SK-N-SH (cell line): ENCODE data around the gene H2BK1. TPM values are rescaled to one million over a fixed set of nuclear protein-coding genes. Genes with fewer than 3 reads are reported as not detected.

Experiments used
- CTCF ChIA-PET: fragments of 300-600, 350-600 bp; formaldehyde crosslinking; extraction: SDS; loops from one replicate; lab custom pipeline; 2021; lab: Yijun Ruan, JAX
- POLR2A ChIA-PET: fragments of 350-600 bp; sonication (Branson Sonifier 250); formaldehyde crosslinking; extraction: SDS; loops from one replicate; lab custom pipeline; 2020; ENCODE audit warnings: antibody characterized with exemption, inconsistent platforms; lab: Yijun Ruan, JAX
- DNase-seq: peaks from one replicate; pipeline ENCODE4 v3.0.0; 2012
- H2AFZ ChIP-seq: fragments of 200-600 bp; sonication (generic); 2 replicates; pipeline ENCODE4 v1.8.1; 2016; ENCODE audit warnings: antibody characterized with exemption, mild to moderate bottlenecking, low read depth
- H3F3A ChIP-seq: fragments of 200-600 bp; sonication (generic); replicated peaks from 2 replicates; pipeline ENCODE3; 2016; ENCODE audit warnings: antibody characterized with exemption, mild to moderate bottlenecking; ENCODE audit not compliant: insufficient read depth
- H3K27ac ChIP-seq, 2 experiments: fragments of 200-500 bp in 1 of 2; fragments of 200-600 bp in 1 of 2; sonication (Bioruptor generic) in 1 of 2; sonication (generic), shearing (Covaris generic) in 1 of 2; 2 replicates each; pipeline versions ENCODE4 v1.5.1 to v1.6.1; 2014 to 2016; ENCODE audit warnings: low read depth in 2 of 2, inconsistent platforms in 1 of 2, low read length in 1 of 2, mild to moderate bottlenecking in 1 of 2, mixed read lengths in 1 of 2
- H3K27me3 ChIP-seq: fragments of 200-600 bp; sonication (generic), shearing (Covaris generic); 2 replicates; pipeline ENCODE4 v1.6.1; 2016; ENCODE audit warnings: mixed run types; ENCODE audit not compliant: insufficient read depth
- H3K36me3 ChIP-seq, 2 experiments: fragments of 200-500 bp in 1 of 2; fragments of 200-600 bp in 1 of 2; sonication (Bioruptor generic) in 1 of 2; sonication (generic) in 1 of 2; replicated peaks in 1 of 2; 2 replicates each; pipeline versions ENCODE3 to v1.5.1; 2014 to 2016; ENCODE audit warnings: low read length in 1 of 2, mild to moderate bottlenecking in 1 of 2; ENCODE audit not compliant: insufficient read depth in 2 of 2, control insufficient read depth in 1 of 2
- H3K4me1 ChIP-seq, 2 experiments: fragments of 200-500 bp in 1 of 2; fragments of 200-600 bp in 1 of 2; sonication (Bioruptor generic) in 1 of 2; sonication (generic), shearing (Covaris generic) in 1 of 2; 2 replicates each; pipeline versions ENCODE4 v1.5.1 to v1.6.1; 2014 to 2016; ENCODE audit warnings: low read depth in 1 of 2, low read length in 1 of 2, mixed run types in 1 of 2; ENCODE audit not compliant: insufficient read depth in 2 of 2, control insufficient read depth in 1 of 2
- H3K4me2 ChIP-seq: fragments of 200-600 bp; sonication (generic), shearing (Covaris generic); 2 replicates; pipeline ENCODE4 v1.6.1; 2017; ENCODE audit warnings: mixed run types
- H3K4me3 ChIP-seq, 2 experiments: fragments of 200-500 bp in 1 of 2; fragments of 200-600 bp in 1 of 2; sonication (Bioruptor generic) in 1 of 2; sonication (generic), shearing (Covaris generic) in 1 of 2; 2 replicates each; pipeline versions ENCODE4 v1.5.1 to v1.8.1; 2014 to 2016; ENCODE audit warnings: low read depth in 2 of 2, inconsistent platforms in 1 of 2, low read length in 1 of 2, mild to moderate bottlenecking in 1 of 2, mixed read lengths in 1 of 2, moderate library complexity in 1 of 2
- H3K79me2 ChIP-seq: fragments of 200-600 bp; sonication (generic); 2 replicates; pipeline ENCODE4 v1.8.1; 2017; ENCODE audit warnings: mild to moderate bottlenecking; ENCODE audit not compliant: insufficient read depth
- H3K9ac ChIP-seq: fragments of 200-600 bp; sonication (generic); 2 replicates; pipeline ENCODE4 v1.6.1; 2017; ENCODE audit warnings: mixed run types
- H3K9me2 ChIP-seq: fragments of 200-600 bp; sonication (generic); 2 replicates; pipeline ENCODE4 v1.6.1; 2017; ENCODE audit warnings: mixed run types
- H3K9me3 ChIP-seq: fragments of 200-600 bp; sonication (generic); 2 replicates; pipeline ENCODE4 v1.6.1; 2017; ENCODE audit warnings: mixed run types, mild to moderate bottlenecking, moderate library complexity
- H4K20me1 ChIP-seq: fragments of 200-600 bp; sonication (generic); 2 replicates; pipeline ENCODE4 v1.6.1; 2017; ENCODE audit warnings: mild to moderate bottlenecking, mixed run types; ENCODE audit not compliant: insufficient read depth
- CHD2 ChIP-seq: fragments of 150-350 bp; IDR thresholded peaks from 2 replicates; pipeline ENCODE4 v1.6.1; 2018; ENCODE audit warnings: low read length; ENCODE audit not compliant: partially characterized antibody
- EP300 ChIP-seq, 2 experiments: IDR thresholded peaks; 2 replicates each; pipeline versions ENCODE4 v1.4.0 to v1.6.1; 2012; ENCODE audit warnings: borderline replicate concordance in 1 of 2, low read depth in 1 of 2, low read length in 1 of 2
- EZH2phosphoT487 ChIP-seq: fragments of 200-600 bp; sonication (generic); IDR thresholded peaks from 2 replicates; pipeline ENCODE4 v1.6.1; 2017; ENCODE audit warnings: low read depth, mixed run types, mild to moderate bottlenecking, antibody characterized with exemption, moderate library complexity, borderline replicate concordance
- FOSL2 ChIP-seq: IDR thresholded peaks from 2 replicates; pipeline ENCODE4 v1.4.0; 2012; ENCODE audit warnings: low read depth, mild to moderate bottlenecking, moderate library complexity, borderline replicate concordance
- FOXJ3 ChIP-seq: sonication (generic); formaldehyde crosslinking; IDR thresholded peaks from 2 replicates; pipeline ENCODE4 v1.5.1; 2020; ENCODE audit warnings: mild to moderate bottlenecking, missing genetic modification reagents
- JUND ChIP-seq: IDR thresholded peaks from 2 replicates; pipeline ENCODE4 v1.4.0; 2012
- MXI1 ChIP-seq: IDR thresholded peaks from 2 replicates; pipeline ENCODE4 v1.6.1; 2012; ENCODE audit warnings: mild to moderate bottlenecking, low read depth, low read length, improper control_type of control experiment
- NRF1 ChIP-seq: IDR thresholded peaks from 2 replicates; pipeline ENCODE4 v1.6.1; 2012; ENCODE audit warnings: low read depth, mild to moderate bottlenecking, low read length
- POLR2AphosphoS5 ChIP-seq: IDR thresholded peaks from 2 replicates; pipeline ENCODE4 v1.6.1; 2012; ENCODE audit warnings: low read depth, low read length
- RAD21 ChIP-seq: IDR thresholded peaks from 2 replicates; pipeline ENCODE4 v1.6.1; 2012; ENCODE audit warnings: mild to moderate bottlenecking, low read length
- SMC3 ChIP-seq: IDR thresholded peaks from 2 replicates; pipeline ENCODE4 v1.6.1; 2012; ENCODE audit warnings: low read depth, low read length, improper control_type of control experiment
- TEAD4 ChIP-seq: IDR thresholded peaks from 2 replicates; pipeline ENCODE4 v1.4.0; 2012; ENCODE audit warnings: mild to moderate bottlenecking, borderline replicate concordance; ENCODE audit not compliant: insufficient read depth
- WGBS: methylation state at CpG from one replicate; pipeline ENCODE4 v1.1.6; 2017; ENCODE audit warnings: low lambda C conversion rate; 5-methylcytosine and 5-hydroxymethylcytosine counted together
- polyA plus RNA-seq, 3 experiments: library from polyadenylated mRNA; depleted of rRNA; stranded (reverse); fragments of >200 nt; gene quantifications; 2 replicates each; pipeline ENCODE4 v1.2.3, GENCODE V29; 2012
- TF ChIP-seq, protein P1 (sequence below): fragments of 200-600 bp; sonication (generic); IDR thresholded peaks from 2 replicates; pipeline ENCODE4 v1.6.1; 2017; ENCODE audit warnings: antibody characterized with exemption, mild to moderate bottlenecking, moderate library complexity
- TF ChIP-seq, protein P2 (sequence below): fragments of 150-350 bp; IDR thresholded peaks from 2 replicates; pipeline ENCODE4 v1.6.1; 2016; ENCODE audit warnings: mild to moderate bottlenecking, low read depth, low read length
- TF ChIP-seq, protein P3 (sequence below): IDR thresholded peaks from 2 replicates; pipeline ENCODE4 v1.4.0; 2012; ENCODE audit warnings: low read depth, borderline replicate concordance
- TF ChIP-seq, protein P4 (sequence below): IDR thresholded peaks from 2 replicates; pipeline ENCODE4; 2012
- TF ChIP-seq, protein P5 (sequence below): IDR thresholded peaks from 2 replicates; pipeline ENCODE4 v1.4.0; 2012; ENCODE audit warnings: low read depth, borderline replicate concordance

H2BK1 gene
- polyA plus RNA-seq, 1 of the 3 experiments (the other 2 are of a cell fraction) = not detected

DNA sequence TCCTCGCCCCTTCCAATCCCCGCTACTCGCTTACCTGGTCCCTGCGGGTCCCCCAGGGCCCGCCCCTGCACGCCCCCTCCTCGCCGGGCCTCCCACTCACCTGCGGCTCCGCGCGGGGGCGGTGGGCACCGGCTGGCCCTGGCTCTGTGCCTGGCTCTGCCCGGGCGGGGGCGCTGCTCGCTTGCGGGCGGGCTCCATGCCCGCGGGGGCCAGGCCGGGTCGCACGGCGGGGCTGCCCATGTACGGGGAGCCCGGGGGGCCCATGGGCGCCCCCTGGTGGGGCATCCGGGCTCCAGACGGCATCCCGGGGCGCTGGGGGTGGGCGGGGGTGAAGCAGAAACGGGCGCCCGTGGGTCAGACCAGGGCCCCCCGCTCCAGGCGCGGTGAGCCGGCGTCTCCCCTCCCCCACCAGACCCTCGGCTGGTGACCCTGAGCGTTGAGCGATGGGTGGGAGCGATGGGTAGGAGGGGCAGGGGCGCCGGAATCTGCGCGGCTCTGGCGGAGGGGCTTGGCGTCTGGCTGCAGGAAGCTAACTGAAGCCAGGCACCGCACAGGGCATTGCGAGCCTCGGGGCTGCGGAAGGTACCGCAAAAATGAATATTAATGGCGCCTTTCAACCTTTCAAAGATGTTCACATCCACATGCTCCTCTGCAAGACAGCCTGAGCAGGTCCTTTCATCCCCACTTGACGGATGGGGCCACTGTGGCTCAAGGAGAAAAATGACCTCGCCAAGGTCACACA is 35.2 kb upstream of the H2BK1 start:
- Histone ChIP-seq H3K27ac (no peak overlapping the region), H3K36me3 (peaks cover 9 to 24% of the 10 kb centered on the region in 2 experiments), H3K79me2 (peaks cover 18% of the 10 kb centered on the region), H3K9me2 (no peaks in the 10 kb centered on the region), H3K4me1 (peaks cover 37 to 53% of the 10 kb centered on the region in 2 experiments), H3K9me3 (no peaks in the 10 kb centered on the region), H3K9ac (no peak overlapping the region), H3K27me3 (no peaks in the 10 kb centered on the region), H3K4me2 (peak overlapping the region; percentile 90), H3K4me3 (peak overlapping the region; percentile 39 to 46), H4K20me1 (peaks cover 17% of the 10 kb centered on the region), H2AFZ (no peak overlapping the region), H3F3A (peaks cover 39% of the 10 kb centered on the region)
- peak; percentile 97 for DNase-seq
- CTCF ChIA-PET = interaction anchor here (0.6 to 6.2 kb wide), 57 partner anchors 7 to 347 kb away, joined by 3 to 122 read pairs (median 6); partner anchors contain the start of genes ABCF2, ASB10, CHPF2 and NUB1
- 37% methylated on average over 28 of the region's 60 CpGs for WGBS
- no peak for TF ChIP-seq TEAD4
- TF ChIP-seq, protein P1, sequence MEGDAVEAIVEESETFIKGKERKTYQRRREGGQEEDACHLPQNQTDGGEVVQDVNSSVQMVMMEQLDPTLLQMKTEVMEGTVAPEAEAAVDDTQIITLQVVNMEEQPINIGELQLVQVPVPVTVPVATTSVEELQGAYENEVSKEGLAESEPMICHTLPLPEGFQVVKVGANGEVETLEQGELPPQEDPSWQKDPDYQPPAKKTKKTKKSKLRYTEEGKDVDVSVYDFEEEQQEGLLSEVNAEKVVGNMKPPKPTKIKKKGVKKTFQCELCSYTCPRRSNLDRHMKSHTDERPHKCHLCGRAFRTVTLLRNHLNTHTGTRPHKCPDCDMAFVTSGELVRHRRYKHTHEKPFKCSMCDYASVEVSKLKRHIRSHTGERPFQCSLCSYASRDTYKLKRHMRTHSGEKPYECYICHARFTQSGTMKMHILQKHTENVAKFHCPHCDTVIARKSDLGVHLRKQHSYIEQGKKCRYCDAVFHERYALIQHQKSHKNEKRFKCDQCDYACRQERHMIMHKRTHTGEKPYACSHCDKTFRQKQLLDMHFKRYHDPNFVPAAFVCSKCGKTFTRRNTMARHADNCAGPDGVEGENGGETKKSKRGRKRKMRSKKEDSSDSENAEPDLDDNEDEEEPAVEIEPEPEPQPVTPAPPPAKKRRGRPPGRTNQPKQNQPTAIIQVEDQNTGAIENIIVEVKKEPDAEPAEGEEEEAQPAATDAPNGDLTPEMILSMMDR = peak; percentile 62
- no peak for TF ChIP-seq EZH2phosphoT487
- no peak for TF ChIP-seq POLR2AphosphoS5
- TF ChIP-seq RAD21 = peak; percentile 38
- TF ChIP-seq SMC3 = peak; percentile 27; the same call in 1 of the 2 replicates
- POLR2A ChIA-PET = interaction anchor here (0.6 to 3.7 kb wide), 3 partner anchors 7 to 18 kb away, joined by 3 to 20 read pairs (median 7); partner anchors contain the start of gene ABCF2

DNA sequence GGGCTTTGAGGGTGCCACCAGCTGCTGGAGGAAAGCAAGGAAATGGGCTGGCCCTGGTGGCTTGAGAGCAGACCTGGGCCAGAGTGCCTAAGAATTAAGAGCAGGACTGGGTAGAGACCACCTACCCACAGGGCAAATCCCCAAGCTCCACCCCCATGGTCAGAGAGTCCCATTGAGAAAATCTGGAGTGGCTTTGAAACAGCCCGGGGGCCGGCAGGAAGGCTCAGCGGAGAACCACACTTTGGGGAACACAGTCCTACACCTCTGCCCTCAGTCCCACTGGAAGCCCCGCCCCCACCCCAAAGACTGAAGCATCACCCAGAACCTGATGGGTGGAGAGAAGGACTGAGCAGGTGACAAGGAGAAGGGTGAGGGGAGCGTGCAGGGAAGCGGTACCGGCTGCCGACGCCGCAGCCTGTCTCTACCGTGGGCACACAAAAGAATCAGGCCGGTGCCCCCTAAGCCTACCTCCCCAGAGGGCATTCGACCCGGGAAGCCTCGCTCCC is 34.6 kb upstream of the H2BK1 start:
- Histone ChIP-seq H3F3A (peaks cover 39% of the 10 kb centered on the region), H3K79me2 (peaks cover 23% of the 10 kb centered on the region), H3K4me3 (peak overlapping the region; percentile 39 to 46), H4K20me1 (peaks cover 20% of the 10 kb centered on the region), H3K27ac (peak overlapping the region in 1 of 2 experiments; percentile 59; a peak in 1 of 4 replicates), H3K27me3 (no peaks in the 10 kb centered on the region), H3K4me2 (peak overlapping the region; percentile 90), H3K4me1 (peaks cover 37 to 50% of the 10 kb centered on the region in 2 experiments), H3K9me2 (no peaks in the 10 kb centered on the region), H3K9me3 (no peaks in the 10 kb centered on the region), H3K36me3 (peaks cover 9 to 31% of the 10 kb centered on the region in 2 experiments), H3K9ac (no peak overlapping the region), H2AFZ (no peak overlapping the region)
- DNase-seq = peak; percentile 76
- ChIA-PET POLR2A (interaction anchor here (0.6 to 3.7 kb wide), 3 partner anchors 8 to 18 kb away, joined by 3 to 20 read pairs (median 18); partner anchors contain the start of genes ABCF2 and CHPF2), CTCF (interaction anchor here (0.7 to 6.2 kb wide), 58 partner anchors 8 to 389 kb away, joined by 3 to 122 read pairs (median 7); partner anchors contain the start of genes ABCF2, ASB10, CHPF2 and H2BK1)
- 40% methylated on average over 15 of the region's 15 CpGs for WGBS
- TF ChIP-seq SMC3 (no peak), EZH2phosphoT487 (no peak), NRF1 (no peak), FOXJ3 (no peak), FOSL2 (no peak), MXI1 (no peak), CHD2 (no peak), JUND (no peak), EP300 (IDR thresholded peaks at IDR 0.05; ENCODE audit: borderline replicate concordance in 1 of 2, low read depth in 1 of 2, low read length in 1 of 2) (no peak)
- TF ChIP-seq, protein P2, sequence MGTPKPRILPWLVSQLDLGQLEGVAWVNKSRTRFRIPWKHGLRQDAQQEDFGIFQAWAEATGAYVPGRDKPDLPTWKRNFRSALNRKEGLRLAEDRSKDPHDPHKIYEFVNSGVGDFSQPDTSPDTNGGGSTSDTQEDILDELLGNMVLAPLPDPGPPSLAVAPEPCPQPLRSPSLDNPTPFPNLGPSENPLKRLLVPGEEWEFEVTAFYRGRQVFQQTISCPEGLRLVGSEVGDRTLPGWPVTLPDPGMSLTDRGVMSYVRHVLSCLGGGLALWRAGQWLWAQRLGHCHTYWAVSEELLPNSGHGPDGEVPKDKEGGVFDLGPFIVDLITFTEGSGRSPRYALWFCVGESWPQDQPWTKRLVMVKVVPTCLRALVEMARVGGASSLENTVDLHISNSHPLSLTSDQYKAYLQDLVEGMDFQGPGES = no peak
- TF ChIP-seq, protein P3, sequence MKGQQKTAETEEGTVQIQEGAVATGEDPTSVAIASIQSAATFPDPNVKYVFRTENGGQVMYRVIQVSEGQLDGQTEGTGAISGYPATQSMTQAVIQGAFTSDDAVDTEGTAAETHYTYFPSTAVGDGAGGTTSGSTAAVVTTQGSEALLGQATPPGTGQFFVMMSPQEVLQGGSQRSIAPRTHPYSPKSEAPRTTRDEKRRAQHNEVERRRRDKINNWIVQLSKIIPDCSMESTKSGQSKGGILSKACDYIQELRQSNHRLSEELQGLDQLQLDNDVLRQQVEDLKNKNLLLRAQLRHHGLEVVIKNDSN = no peak
- TF ChIP-seq, protein P4, sequence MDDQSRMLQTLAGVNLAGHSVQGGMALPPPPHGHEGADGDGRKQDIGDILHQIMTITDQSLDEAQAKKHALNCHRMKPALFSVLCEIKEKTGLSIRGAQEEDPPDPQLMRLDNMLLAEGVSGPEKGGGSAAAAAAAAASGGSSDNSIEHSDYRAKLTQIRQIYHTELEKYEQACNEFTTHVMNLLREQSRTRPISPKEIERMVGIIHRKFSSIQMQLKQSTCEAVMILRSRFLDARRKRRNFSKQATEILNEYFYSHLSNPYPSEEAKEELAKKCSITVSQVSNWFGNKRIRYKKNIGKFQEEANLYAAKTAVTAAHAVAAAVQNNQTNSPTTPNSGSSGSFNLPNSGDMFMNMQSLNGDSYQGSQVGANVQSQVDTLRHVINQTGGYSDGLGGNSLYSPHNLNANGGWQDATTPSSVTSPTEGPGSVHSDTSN = no peak
- TF ChIP-seq, protein P5, sequence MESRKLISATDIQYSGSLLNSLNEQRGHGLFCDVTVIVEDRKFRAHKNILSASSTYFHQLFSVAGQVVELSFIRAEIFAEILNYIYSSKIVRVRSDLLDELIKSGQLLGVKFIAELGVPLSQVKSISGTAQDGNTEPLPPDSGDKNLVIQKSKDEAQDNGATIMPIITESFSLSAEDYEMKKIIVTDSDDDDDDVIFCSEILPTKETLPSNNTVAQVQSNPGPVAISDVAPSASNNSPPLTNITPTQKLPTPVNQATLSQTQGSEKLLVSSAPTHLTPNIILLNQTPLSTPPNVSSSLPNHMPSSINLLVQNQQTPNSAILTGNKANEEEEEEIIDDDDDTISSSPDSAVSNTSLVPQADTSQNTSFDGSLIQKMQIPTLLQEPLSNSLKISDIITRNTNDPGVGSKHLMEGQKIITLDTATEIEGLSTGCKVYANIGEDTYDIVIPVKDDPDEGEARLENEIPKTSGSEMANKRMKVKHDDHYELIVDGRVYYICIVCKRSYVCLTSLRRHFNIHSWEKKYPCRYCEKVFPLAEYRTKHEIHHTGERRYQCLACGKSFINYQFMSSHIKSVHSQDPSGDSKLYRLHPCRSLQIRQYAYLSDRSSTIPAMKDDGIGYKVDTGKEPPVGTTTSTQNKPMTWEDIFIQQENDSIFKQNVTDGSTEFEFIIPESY = no peak
